B cell (primary cell): ENCODE measurements around the gene OR52K1. TPM values are rescaled to one million over a fixed set of nuclear protein-coding genes. Genes with fewer than 3 reads are reported as not detected.

ENCODE experiments used
- ATAC-seq: fragments of 200-7000 bp; cut with Tn5 transposase; one replicate; pipeline ENCODE4 v1.10.0; 2021; ENCODE audit warnings: low read depth, mild to moderate bottlenecking, moderate number of reproducible peaks, moderate library complexity
- CTCF ChIA-PET: fragments of 350-600 bp; sonication (Branson Sonifier 250); formaldehyde crosslinking; loops from one replicate; lab custom pipeline; 2021; ENCODE audit warnings: antibody characterized with exemption, inconsistent platforms; lab: Charles Lee
- POLR2A ChIA-PET: fragments of 350-600 bp; sonication (Branson Sonifier 250); formaldehyde crosslinking; loops from one replicate; lab custom pipeline; 2021; ENCODE audit warnings: antibody characterized with exemption; lab: Charles Lee
- DNase-seq: peaks from one replicate; pipeline ENCODE4 v3.0.0; 2013
- H2AFZ ChIP-seq: 2 replicates; pipeline ENCODE4 v1.6.1; 2012; ENCODE audit warnings: mild to moderate bottlenecking, low read depth, low read length; ENCODE audit not compliant: insufficient read depth, poor library complexity, severe bottlenecking
- H3K27ac ChIP-seq, 2 donors: 1 replicate in 1 of 2; 2 replicates in 1 of 2; pipeline ENCODE4 v1.5.1; 2012 to 2013; ENCODE audit warnings: low read length in 2 of 2, mild to moderate bottlenecking in 2 of 2, moderate library complexity in 1 of 2
- H3K27me3 ChIP-seq, 4 experiments: fragments of 200-600 bp in 1 of 4; sonication (generic) in 1 of 4; replicated peaks in 1 of 4; 1 replicate in 2 of 4; 2 replicates in 2 of 4; pipeline versions ENCODE4 v1.6.1 to v1.7.0; 2013 to 2016; ENCODE audit warnings: low read length in 3 of 4, mild to moderate bottlenecking in 2 of 4, mixed read lengths in 1 of 4, moderate library complexity in 1 of 4; ENCODE audit not compliant: insufficient read depth in 4 of 4, control insufficient read depth in 3 of 4; ENCODE audit errors: control extremely low read depth in 1 of 4
- H3K36me3 ChIP-seq, 2 experiments: replicated peaks in 1 of 2; 1 replicate in 1 of 2; 2 replicates in 1 of 2; pipeline versions ENCODE4 v1.6.1 to v1.7.1; 2013; ENCODE audit warnings: low read length in 1 of 2; ENCODE audit not compliant: insufficient read depth in 2 of 2, control insufficient read depth in 1 of 2; ENCODE audit errors: control extremely low read depth in 1 of 2, extremely low read depth in 1 of 2
- H3K4me1 ChIP-seq, 2 donors: fragments of 200-600 bp in 1 of 2; sonication (generic) in 1 of 2; 1 replicate in 1 of 2; 2 replicates in 1 of 2; pipeline versions ENCODE4 v1.5.1 to v1.6.1; 2013 to 2017; ENCODE audit warnings: low read length in 2 of 2; ENCODE audit not compliant: control insufficient read depth in 2 of 2, insufficient read depth in 2 of 2
- H3K4me2 ChIP-seq: replicated peaks from 2 replicates; pipeline ENCODE3; 2012; ENCODE audit warnings: mild to moderate bottlenecking, low read depth, low read length; ENCODE audit not compliant: poor library complexity, severe bottlenecking
- H3K4me3 ChIP-seq, 5 experiments: fragments of 200-600 bp in 1 of 5; sonication (generic) in 1 of 5; 1 replicate in 3 of 5; 2 replicates in 2 of 5; pipeline versions ENCODE4 v1.5.1 to v1.7.0; 2011 to 2016; ENCODE audit warnings: low read length in 4 of 5, mild to moderate bottlenecking in 4 of 5, low read depth in 2 of 5, control low read depth in 1 of 5, moderate library complexity in 1 of 5; ENCODE audit not compliant: insufficient read depth in 1 of 5; ENCODE audit errors: control extremely low read depth in 1 of 5, extremely low read depth in 1 of 5
- H3K79me2 ChIP-seq: fragments of 200-600 bp; sonication (generic); one replicate; pipeline ENCODE4 v1.6.0; 2016; ENCODE audit warnings: low read length; ENCODE audit not compliant: control insufficient read depth, insufficient read depth
- H3K9ac ChIP-seq: fragments of 200-600 bp; sonication (generic); 2 replicates; pipeline ENCODE4 v1.6.1; 2017; ENCODE audit warnings: mild to moderate bottlenecking, low read length, moderate library complexity
- H3K9me3 ChIP-seq, 3 donors: one replicate each; pipeline versions ENCODE4 v1.6.1 to v1.7.1; 2013; ENCODE audit warnings: low read length in 2 of 3; ENCODE audit not compliant: control insufficient read depth in 2 of 3, insufficient read depth in 1 of 3; ENCODE audit errors: control extremely low read depth in 1 of 3
- H4K20me1 ChIP-seq: 2 replicates; pipeline ENCODE4 v1.6.0; 2012; ENCODE audit warnings: mild to moderate bottlenecking, low read length; ENCODE audit not compliant: insufficient read depth, control insufficient read depth, poor library complexity, severe bottlenecking
- H3K27ac Mint-ChIP-seq: one replicate; pipeline ENCODE4 v1.8.0; 2021; ENCODE audit warnings: mixed read lengths
- H3K27me3 Mint-ChIP-seq: one replicate; pipeline ENCODE4 v1.8.0; 2021; ENCODE audit warnings: mixed read lengths
- H3K4me1 Mint-ChIP-seq: one replicate; pipeline ENCODE4 v1.8.0; 2021; ENCODE audit warnings: mixed read lengths
- H3K4me3 Mint-ChIP-seq: one replicate; pipeline ENCODE4 v1.8.0; 2021; ENCODE audit warnings: mixed read lengths
- H3K9me3 Mint-ChIP-seq: one replicate; pipeline ENCODE4 v1.8.0; 2022; ENCODE audit warnings: mixed read lengths; ENCODE audit not compliant: insufficient read depth
- CTCF ChIP-seq: fragments of 200-600 bp; IDR thresholded peaks from one replicate; pipeline ENCODE4 v1.8.0; 2022; ENCODE audit warnings: antibody characterized with exemption, mild to moderate bottlenecking
- EZH2 ChIP-seq: IDR thresholded peaks from 2 replicates; pipeline ENCODE4 v1.6.1; 2012; ENCODE audit warnings: borderline replicate concordance, low read depth, mild to moderate bottlenecking, moderate library complexity, low read length; ENCODE audit not compliant: insufficient read depth, poor library complexity, severe bottlenecking
- WGBS: methylation state at CpG from one replicate; pipeline ENCODE4 v1.1.5; 2013; ENCODE audit warnings: missing lambda C conversion rate; ENCODE audit not compliant: insufficient coverage; 5-methylcytosine and 5-hydroxymethylcytosine counted together
- intact Hi-C: fragments of 100-400 bp; cut with micrococcal nuclease; formaldehyde crosslinking; loops from one replicate; pipeline ENCODE4 v1.10.0; 2022
- polyA plus RNA-seq: library from polyadenylated mRNA; depleted of rRNA; stranded (reverse); fragments of >200 nt; gene quantifications from 2 replicates; pipeline ENCODE4 v1.2.3, GENCODE V29; 2012
- total RNA-seq, 2 donors: library from RNA; stranded (reverse); fragments of 120-200 nt in 1 of 2; gene quantifications; 1 replicate in 1 of 2; 2 replicates in 1 of 2; pipeline versions ENCODE4 v1.2.3 to v1.2.4, GENCODE V29; 2013 to 2022

Gene OR52K1
- total and polyA plus RNA-seq, 2 donors (not counting 1 experiment from before 2014, with no cell fraction given), result not detected

- H3K79me2 ChIP-seq, result no peaks in the 10 kb centered on the region
- no peak overlapping the region for H3K9ac ChIP-seq
- Mint-ChIP-seq H3K9me3 (no peaks in the 10 kb centered on the region), H3K4me1 (no peaks in the 10 kb centered on the region), H3K27ac (no peak overlapping the region), H3K27me3 (peaks cover 46% of the 10 kb centered on the region), H3K4me3 (no peak overlapping the region)
- no peaks in the 10 kb centered on the region for H3K9me3 ChIP-seq
- ATAC-seq (no peak), DNase-seq (no peak)
- H3K4me2 ChIP-seq, result no peak overlapping the region
- intact Hi-C loops, result no loop called here
- no peaks in the 10 kb centered on the region for H4K20me1 ChIP-seq
- no peak overlapping the region for H2AFZ ChIP-seq
- no peaks in the 10 kb centered on the region for H3K36me3 ChIP-seq
- WGBS, result no CpG with 5 or more reads among the region's 1 CpG
- no peak overlapping the region for H3K27ac ChIP-seq
- ChIA-PET CTCF (interaction anchor here (0.8 kb wide), 1 partner anchor 30 kb away, joined by 3 read pairs; no protein-coding TSS in a partner anchor), POLR2A (no interaction called here)
- H3K4me1 ChIP-seq, result no peaks in the 10 kb centered on the region
- no peak overlapping the region for H3K4me3 ChIP-seq
- TF ChIP-seq EZH2, result no peak
- TF ChIP-seq CTCF, result no peak
- peaks cover 0 to 5% (median 2%) of the 10 kb centered on the region in 4 experiments for H3K27me3 ChIP-seq
Observed at GRCh38 chr11:4523666-4524065, 41.2 kb downstream of the OR52K1 start.

GRCh38 chr11:4527926-4528325 lies 45.5 kb downstream of the OR52K1 start:
- H3K27me3 Mint-ChIP-seq, result peaks cover 38% of the 10 kb centered on the region
- CTCF ChIA-PET, result interaction anchor here (0.9 to 2.7 kb wide), 2 partner anchors 13 to 340 kb away, joined by 4 to 6 read pairs; no protein-coding TSS in a partner anchor

More at GRCh38 chr11:4527926-4528325, 45.5 kb downstream of the OR52K1 start:
- Mint-ChIP-seq H3K4me3 (no peak overlapping the region), H3K27ac (no peak overlapping the region), H3K9me3 (no peaks in the 10 kb centered on the region), H3K4me1 (no peaks in the 10 kb centered on the region)
- no peaks in the 10 kb centered on the region for H3K4me1 ChIP-seq
- no peaks in the 10 kb centered on the region for H3K9me3 ChIP-seq
- no peak overlapping the region for H3K9ac ChIP-seq
- DNase-seq, result no peak
- no peak for TF ChIP-seq EZH2
- TF ChIP-seq CTCF, result no peak
- H2AFZ ChIP-seq, result no peak overlapping the region
- no peaks in the 10 kb centered on the region for H4K20me1 ChIP-seq
- no peaks in the 10 kb centered on the region for H3K79me2 ChIP-seq
- POLR2A ChIA-PET, result no interaction called here
- no peak overlapping the region for H3K4me2 ChIP-seq
- WGBS, result no CpG with 5 or more reads among the region's 2 CpGs
- no peaks in the 10 kb centered on the region for H3K36me3 ChIP-seq
- no peak for ATAC-seq
- H3K27me3 ChIP-seq, result peaks cover 0 to 11% (median 7%) of the 10 kb centered on the region in 4 experiments
- no peak overlapping the region for H3K27ac ChIP-seq
- intact Hi-C loops, result no loop called here
- no peak overlapping the region for H3K4me3 ChIP-seq
